PC-9 (cell line): ENCODE results near the gene CYBA.

ENCODE experiments used
- EZH2 ChIP-seq: fragments of 200-600 bp; sonication (generic); IDR thresholded peaks from 2 replicates; pipeline ENCODE4 v1.8.0; 2017; ENCODE audit warnings: antibody characterized with exemption, low read depth
- TF ChIP-seq, protein P1 (sequence below): fragments of 200-600 bp; sonication (generic); conservative IDR thresholded peaks from 2 replicates; pipeline ENCODE4 v1.6.1; 2017; ENCODE audit warnings: mixed run types, antibody characterized with exemption, mild to moderate bottlenecking, moderate library complexity

DNA sequence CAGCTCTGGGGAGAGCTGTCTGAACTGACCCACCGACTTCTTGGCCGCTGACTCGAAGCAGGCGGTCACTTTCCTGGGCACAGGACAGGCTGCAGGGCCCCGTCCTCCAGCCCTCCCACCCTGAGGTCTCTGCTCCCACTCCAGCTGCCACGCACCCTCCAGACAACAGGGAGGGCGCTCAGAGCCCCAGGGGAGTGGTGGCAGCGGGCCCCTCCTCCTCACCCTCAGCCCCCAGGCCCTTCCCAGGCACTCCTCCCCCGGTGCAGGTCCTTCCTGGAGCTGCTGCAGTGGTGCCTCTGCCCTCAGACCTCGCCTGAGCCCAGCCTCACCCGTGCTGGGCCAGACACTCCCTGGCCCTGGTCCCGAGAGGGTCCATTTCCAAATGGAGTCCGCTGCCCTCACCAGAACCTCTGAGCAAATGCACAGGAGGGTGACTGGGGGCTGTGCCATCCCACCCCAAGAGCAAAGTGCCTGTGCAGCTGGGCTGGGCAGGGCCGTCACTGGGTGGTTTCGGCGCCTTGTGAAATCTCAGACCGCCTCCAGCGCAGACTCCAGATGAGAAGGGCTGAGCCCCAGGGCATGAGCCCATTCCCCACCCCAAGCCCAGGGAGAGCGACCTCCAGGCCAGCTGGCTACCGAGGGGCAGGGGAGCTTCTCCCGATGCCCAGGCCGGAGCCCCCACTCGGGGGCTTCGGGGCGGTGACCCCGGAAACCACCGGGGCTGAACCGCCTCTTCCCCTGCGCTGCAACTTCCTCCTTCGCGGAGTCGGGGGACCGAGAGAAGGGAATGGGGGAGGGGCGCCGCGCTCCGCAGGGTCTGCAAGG lies 717 bp downstream of the CYBA start:
- TF ChIP-seq, protein P1, sequence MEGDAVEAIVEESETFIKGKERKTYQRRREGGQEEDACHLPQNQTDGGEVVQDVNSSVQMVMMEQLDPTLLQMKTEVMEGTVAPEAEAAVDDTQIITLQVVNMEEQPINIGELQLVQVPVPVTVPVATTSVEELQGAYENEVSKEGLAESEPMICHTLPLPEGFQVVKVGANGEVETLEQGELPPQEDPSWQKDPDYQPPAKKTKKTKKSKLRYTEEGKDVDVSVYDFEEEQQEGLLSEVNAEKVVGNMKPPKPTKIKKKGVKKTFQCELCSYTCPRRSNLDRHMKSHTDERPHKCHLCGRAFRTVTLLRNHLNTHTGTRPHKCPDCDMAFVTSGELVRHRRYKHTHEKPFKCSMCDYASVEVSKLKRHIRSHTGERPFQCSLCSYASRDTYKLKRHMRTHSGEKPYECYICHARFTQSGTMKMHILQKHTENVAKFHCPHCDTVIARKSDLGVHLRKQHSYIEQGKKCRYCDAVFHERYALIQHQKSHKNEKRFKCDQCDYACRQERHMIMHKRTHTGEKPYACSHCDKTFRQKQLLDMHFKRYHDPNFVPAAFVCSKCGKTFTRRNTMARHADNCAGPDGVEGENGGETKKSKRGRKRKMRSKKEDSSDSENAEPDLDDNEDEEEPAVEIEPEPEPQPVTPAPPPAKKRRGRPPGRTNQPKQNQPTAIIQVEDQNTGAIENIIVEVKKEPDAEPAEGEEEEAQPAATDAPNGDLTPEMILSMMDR, result no peak
- no peak for TF ChIP-seq EZH2
